Measurements from ENCODE around the gene CHKB. TPM values are rescaled to one million over a fixed set of nuclear protein-coding genes. Genes with fewer than 3 reads are reported as not detected.
A peak's percentile ranks its signal among the peaks of the same experiment; 100 is the strongest.
"Not testable (repeated sequence)": the region's sequence is repeated elsewhere in the genome, so short reads cannot be mapped to it uniquely, and the experiment has no call there.

The CHKB gene
- total RNA-seq, 8 experiments from 2014 or later: 19.0 to 71.7 (median 33.1) TPM

- H3K4me1 ChIP-seq (replicated peaks in 1 of 2); H3K27ac ChIP-seq; in situ Hi-C loops (cut with MboI; ENCODE audit: low pct_unique_long_range_greater_than_20kb in 2 of 9, low sequenced_read_pairs in 9 of 9, unreplicated experiment in 9 of 9); ATAC-seq (replicated peaks in 6 of 8); H3K4me3 ChIP-seq: not testable (repeated sequence)
- 43 to 100% methylated on average over 1 to 6 of the region's 39 CpGs; no CpG with 5 or more reads in 8 of the 10 experiments for WGBS, 10 experiments
These were observed 25.6 kb upstream of the CHKB start for GRCh38 chr22:50608058-50608840.

DNA sequence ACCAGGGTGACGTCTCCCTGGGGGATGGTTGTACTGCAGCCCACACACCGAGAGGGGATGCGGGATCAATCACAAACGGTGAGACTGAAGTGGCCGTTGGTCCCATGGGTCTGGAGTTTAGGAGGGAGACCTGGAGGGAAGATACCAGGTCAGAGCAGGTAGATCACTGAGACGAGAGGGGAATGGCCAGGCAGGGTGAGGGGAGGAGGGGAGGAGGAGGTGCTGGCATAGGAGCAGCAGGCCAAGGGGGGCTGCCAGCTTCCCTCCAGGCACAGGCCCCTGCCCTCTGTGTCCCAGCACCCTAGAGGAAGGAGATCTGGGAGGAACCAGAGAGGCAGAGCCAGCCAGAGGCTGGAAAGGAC, 25.0 kb upstream of the CHKB start:
- no peak for ATAC-seq (replicated peaks in 6 of 8)
- WGBS, 10 experiments: 0 to 89% (median 70%) methylated on average over 1 to 4 of the region's 6 CpGs; no CpG with 5 or more reads in 6 of the 10 experiments
- H3K27ac ChIP-seq: no peak overlapping the region

GRCh38 chr22:50606946-50607658, 24.5 kb upstream of the CHKB start:
- Histone ChIP-seq H3K27ac (no peak overlapping the region), H3K4me3 (no peak overlapping the region), H3K4me1 (replicated peaks in 1 of 2) (peaks cover 2 to 5% of the 10 kb centered on the region in 2 donors)
- in situ Hi-C loops (cut with MboI; ENCODE audit: low pct_unique_long_range_greater_than_20kb in 2 of 9, low sequenced_read_pairs in 9 of 9, unreplicated experiment in 9 of 9): no loop called here
- no peak for ATAC-seq (replicated peaks in 6 of 8)
- WGBS, 10 experiments: 33 to 92% (median 73%) methylated on average over 1 to 5 of the region's 18 CpGs; no CpG with 5 or more reads in 6 of the 10 experiments

More for the DNA sequence above, 25.0 kb upstream of the CHKB start:
- Histone ChIP-seq H3K4me3 (no peak overlapping the region), H3K4me1 (replicated peaks in 1 of 2) (no peaks in the 10 kb centered on the region)
- in situ Hi-C loops (cut with MboI; ENCODE audit: low pct_unique_long_range_greater_than_20kb in 2 of 9, low sequenced_read_pairs in 9 of 9, unreplicated experiment in 9 of 9): no loop called here

DNA sequence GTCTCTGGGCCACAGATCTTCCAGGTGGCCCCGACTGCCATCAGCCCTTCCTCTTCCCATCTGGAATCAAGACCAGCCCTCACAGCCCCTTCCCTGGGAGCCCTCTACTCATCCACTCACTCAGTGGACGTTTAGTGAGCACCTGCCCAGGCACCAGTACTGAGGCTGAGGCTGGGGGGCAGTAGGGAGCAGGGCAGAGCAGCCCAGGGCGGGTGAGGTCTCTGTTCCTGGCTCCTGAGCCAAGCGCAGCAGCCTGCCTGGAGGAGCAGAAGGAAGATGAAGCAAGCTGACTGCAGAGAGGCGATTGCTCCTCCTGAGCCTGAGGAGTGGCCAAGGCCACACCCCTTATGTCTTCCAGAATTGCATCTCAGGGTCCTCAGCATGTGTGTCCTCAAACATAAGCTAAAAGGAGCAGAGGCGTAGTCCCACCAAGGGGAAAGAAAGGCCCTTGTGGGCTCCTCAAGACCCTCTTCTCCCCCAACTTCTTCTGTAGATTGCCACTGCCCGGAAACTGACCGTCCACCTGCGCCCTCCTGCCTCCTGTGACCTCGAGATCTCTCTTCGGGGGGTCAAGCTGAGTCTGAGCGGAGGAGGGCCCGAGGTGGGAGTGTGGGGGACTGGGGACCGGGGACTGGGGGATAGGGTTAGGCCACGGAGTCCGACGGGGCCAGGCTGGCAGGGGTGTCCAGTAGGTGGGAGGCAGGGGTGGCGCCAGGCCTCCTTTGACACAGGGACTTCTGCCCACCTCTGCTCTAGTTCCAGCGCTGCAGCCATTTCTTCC, 23.7 kb upstream of the CHKB start:
- H3K4me1 ChIP-seq (replicated peaks in 1 of 2): peaks cover 9 to 10% of the 10 kb centered on the region in 2 donors
- in situ Hi-C loops (cut with MboI; ENCODE audit: low pct_unique_long_range_greater_than_20kb in 2 of 9, low sequenced_read_pairs in 9 of 9, unreplicated experiment in 9 of 9): no loop called here
- H3K27ac ChIP-seq: no peak overlapping the region
- WGBS, 10 experiments: 30 to 40% methylated on average over 1 to 2 of the region's 19 CpGs; no CpG with 5 or more reads in 8 of the 10 experiments
- no peak overlapping the region for H3K4me3 ChIP-seq
- ATAC-seq (replicated peaks in 6 of 8): peak in 2 of 8 experiments; percentile 33 to 65

DNA sequence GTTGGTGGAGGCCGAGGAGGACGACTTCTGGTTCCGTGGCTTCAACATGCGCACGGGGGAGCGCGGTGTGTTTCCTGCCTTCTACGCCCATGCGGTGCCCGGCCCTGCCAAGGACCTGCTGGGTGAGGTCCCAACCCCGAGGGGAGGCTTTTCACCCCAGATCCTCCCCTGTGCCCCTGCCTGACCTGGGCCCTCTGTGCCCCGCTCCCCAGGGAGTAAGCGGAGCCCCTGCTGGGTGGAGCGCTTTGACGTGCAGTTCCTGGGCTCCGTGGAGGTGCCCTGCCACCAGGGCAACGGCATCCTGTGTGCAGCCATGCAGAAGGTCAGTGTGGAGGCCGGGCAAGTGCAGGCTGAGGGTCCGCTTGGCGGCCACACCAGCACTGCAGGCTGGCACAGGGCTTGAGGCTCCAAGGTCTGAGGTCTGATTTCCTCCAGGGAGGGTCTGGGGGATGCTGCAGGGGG, 23.0 kb upstream of the CHKB start:
- no peak for ATAC-seq (replicated peaks in 6 of 8)
- no CpG with 5 or more reads among the region's 20 CpGs for WGBS, 10 experiments
- in situ Hi-C loops (cut with MboI; ENCODE audit: low pct_unique_long_range_greater_than_20kb in 2 of 9, low sequenced_read_pairs in 9 of 9, unreplicated experiment in 9 of 9): no loop called here
- peaks cover 9 to 10% of the 10 kb centered on the region in 2 donors for H3K4me1 ChIP-seq (replicated peaks in 1 of 2)
- H3K4me3 ChIP-seq: no peak overlapping the region
- no peak overlapping the region for H3K27ac ChIP-seq

DNA sequence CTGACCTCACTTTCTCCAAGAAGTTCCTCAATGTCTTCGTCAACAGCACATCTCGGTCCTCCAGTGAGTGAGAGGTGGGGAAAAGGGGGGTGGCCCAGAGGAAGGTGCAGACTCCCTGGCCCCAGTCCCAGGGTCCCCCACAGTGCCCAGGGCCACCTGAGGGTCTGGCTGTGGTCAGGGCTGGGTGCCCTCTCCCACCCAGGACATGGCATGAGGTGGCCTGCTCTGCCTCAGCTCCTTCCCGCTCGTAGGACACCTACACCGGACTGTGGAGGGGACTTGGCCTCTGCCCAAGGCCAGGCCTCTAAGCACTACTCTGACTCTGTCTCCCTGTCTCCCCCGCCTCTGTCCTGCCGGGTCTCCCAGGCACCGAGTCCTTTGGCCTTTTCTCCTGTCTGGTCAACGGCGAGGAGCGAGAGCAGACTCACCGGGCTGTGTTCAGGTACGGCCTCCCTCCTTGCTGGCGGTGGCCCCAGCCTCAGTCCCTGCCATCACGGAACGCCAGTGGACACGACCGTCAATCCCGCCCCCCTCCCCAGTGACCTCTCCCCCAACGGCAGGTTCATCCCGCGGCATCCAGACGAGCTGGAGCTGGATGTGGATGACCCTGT, 22.5 kb upstream of the CHKB start:
- H3K27ac ChIP-seq: no peak overlapping the region
- H3K4me3 ChIP-seq: no peak overlapping the region
- 80% methylated on average over 2 of the region's 23 CpGs; no CpG with 5 or more reads in 9 of the 10 experiments for WGBS, 10 experiments
- no peak for ATAC-seq (replicated peaks in 6 of 8)
- in situ Hi-C loops (cut with MboI; ENCODE audit: low pct_unique_long_range_greater_than_20kb in 2 of 9, low sequenced_read_pairs in 9 of 9, unreplicated experiment in 9 of 9): no loop called here
- peaks cover 9 to 10% of the 10 kb centered on the region in 2 donors for H3K4me1 ChIP-seq (replicated peaks in 1 of 2)

DNA sequence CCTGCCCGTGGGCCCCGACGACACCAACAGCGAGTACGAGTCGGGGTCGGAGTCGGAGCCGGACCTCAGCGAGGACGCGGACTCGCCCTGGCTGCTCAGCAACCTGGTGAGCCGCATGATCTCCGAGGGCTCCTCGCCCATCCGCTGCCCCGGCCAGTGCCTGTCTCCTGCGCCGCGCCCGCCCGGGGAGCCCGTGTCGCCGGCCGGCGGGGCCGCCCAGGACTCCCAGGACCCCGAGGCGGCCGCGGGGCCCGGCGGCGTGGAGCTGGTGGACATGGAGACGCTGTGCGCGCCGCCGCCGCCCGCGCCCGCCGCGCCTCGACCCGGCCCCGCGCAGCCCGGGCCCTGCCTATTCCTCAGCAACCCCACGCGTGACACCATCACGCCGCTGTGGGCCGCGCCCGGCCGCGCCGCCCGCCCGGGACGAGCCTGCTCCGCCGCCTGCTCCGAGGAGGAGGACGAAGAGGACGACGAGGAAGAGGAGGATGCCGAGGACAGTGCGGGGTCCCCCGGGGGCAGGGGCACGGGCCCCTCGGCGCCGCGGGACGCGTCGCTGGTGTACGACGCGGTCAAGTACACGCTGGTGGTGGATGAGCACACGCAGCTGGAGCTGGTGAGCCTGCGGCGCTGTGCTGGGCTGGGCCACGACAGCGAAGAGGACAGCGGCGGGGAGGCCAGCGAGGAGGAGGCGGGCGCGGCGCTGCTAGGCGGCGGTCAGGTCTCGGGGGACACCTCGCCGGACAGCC, 21.8 kb upstream of the CHKB start:
- ATAC-seq (replicated peaks in 6 of 8): no peak

DNA sequence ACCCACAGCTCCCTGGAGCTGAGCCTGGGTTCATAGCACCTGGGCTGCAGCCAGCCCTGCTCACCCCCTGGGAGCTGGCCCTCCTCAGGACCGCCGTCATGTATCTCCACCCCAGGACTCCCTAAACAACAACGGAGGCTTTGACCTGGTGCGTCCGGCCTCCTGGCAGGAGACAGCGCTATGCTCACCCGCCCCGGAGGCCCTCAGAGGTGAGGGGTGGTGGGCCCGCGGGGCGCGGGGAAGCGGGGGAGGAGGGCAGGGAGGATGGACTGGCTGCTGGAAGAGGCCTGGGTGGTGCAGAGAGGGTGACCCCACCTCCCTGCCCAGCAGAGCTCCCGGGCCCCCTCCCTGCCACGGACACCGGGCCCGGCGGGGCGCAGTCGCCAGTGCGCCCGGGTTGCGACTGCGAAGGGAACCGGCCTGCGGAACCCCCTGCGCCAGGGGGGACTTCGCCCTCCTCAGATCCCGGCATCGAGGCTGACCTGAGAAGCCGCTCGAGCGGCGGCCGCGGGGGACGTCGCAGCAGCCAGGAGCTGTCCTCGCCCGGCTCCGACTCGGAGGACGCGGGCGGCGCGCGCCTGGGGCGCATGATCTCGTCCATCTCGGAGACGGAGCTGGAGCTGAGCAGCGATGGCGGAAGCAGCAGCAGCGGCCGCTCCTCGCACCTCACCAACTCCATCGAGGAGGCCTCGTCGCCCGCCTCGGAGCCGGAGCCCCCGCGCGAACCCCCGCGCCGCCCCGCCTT, 21.0 kb upstream of the CHKB start:
- WGBS, 10 experiments: 70% methylated on average over 12 to 14 of the region's 70 CpGs; no CpG with 5 or more reads in 8 of the 10 experiments
- no peak for ATAC-seq (replicated peaks in 6 of 8)
- no peak overlapping the region for H3K4me3 ChIP-seq
- H3K4me1 ChIP-seq (replicated peaks in 1 of 2): peaks cover 10 to 13% of the 10 kb centered on the region in 2 donors
- in situ Hi-C loops (cut with MboI; ENCODE audit: low pct_unique_long_range_greater_than_20kb in 2 of 9, low sequenced_read_pairs in 9 of 9, unreplicated experiment in 9 of 9): no loop called here
- H3K27ac ChIP-seq: no peak overlapping the region

More for the DNA sequence above, 21.8 kb upstream of the CHKB start:
- 7 to 90% (median 72%) methylated on average over 2 to 12 of the region's 103 CpGs; no CpG with 5 or more reads in 6 of the 10 experiments for WGBS, 10 experiments
- in situ Hi-C loops (cut with MboI; ENCODE audit: low pct_unique_long_range_greater_than_20kb in 2 of 9, low sequenced_read_pairs in 9 of 9, unreplicated experiment in 9 of 9): no loop called here
- Histone ChIP-seq H3K4me1 (replicated peaks in 1 of 2) (peaks cover 10 to 12% of the 10 kb centered on the region in 2 donors), H3K27ac (no peak overlapping the region), H3K4me3 (no peak overlapping the region)

DNA sequence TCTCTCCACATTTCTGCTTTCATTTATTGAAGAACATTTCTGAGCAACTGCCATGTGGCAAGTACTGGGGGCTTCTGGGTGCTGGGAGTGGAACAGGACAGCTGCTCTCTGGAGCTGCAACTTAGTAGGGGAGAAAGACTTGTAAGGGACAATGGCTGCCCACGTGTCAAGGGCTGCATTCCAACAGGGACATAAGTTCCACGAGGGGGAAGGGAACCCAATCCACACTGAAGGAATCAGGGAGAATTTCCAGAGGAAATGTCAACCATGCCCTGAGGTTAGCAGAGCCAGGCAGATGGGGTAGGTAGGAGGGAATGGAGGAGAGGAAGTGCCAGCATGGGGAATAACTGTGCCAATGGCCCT, 19.7 kb upstream of the CHKB start:
- WGBS, 10 experiments: 11 to 39% (median 26%) methylated on average over 2 of the region's 2 CpGs; no CpG with 5 or more reads in 6 of the 10 experiments
- no peak for ATAC-seq (replicated peaks in 6 of 8)
- in situ Hi-C loops (cut with MboI; ENCODE audit: low pct_unique_long_range_greater_than_20kb in 2 of 9, low sequenced_read_pairs in 9 of 9, unreplicated experiment in 9 of 9): no loop called here

DNA sequence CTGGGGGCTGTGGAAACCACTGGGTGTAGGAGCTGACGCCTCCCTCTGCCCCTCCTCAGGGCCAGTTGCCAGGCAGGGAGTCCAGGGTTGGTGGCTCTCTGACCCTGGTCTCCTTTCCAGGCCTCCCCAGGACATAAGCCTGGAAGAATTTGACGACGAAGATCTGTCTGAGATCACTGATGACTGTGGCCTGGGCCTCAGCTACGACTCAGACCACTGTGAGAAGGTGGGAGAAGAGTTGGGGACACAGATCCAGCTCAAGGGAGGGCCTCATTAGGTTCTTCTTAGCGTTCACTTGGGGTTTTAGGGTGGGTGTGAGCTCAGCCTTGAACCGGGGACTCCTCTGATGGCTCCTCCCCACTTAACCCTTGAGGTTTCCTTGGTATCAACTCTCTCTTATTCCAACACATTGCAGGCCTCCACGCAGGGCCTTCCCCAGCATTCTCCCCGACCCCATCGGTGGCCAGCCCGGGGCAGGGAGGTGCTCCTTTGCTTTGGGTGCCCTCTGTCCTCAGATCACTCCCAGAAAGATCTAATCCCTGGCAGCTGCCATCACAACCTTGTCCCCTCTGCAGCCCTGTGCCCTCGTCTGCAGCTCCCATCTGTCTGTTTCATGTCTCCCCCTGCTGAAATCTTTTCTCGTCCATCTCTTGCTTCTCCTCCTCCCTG, 19.2 kb upstream of the CHKB start:
- Histone ChIP-seq H3K27ac (peak overlapping the region; percentile 89 to 90), H3K4me3 (peak overlapping the region; percentile 59 to 79 (median 63)), H3K4me1 (replicated peaks in 1 of 2) (peaks cover 10 to 13% of the 10 kb centered on the region in 2 donors)
- 32 to 60% (median 46%) methylated on average over 1 to 7 of the region's 12 CpGs; no CpG with 5 or more reads in 3 of the 10 experiments for WGBS, 10 experiments
- in situ Hi-C loops (cut with MboI; ENCODE audit: low pct_unique_long_range_greater_than_20kb in 2 of 9, low sequenced_read_pairs in 9 of 9, unreplicated experiment in 9 of 9): no loop called here
- ATAC-seq (replicated peaks in 6 of 8): peak in 2 of 8 experiments; percentile 19 to 34

More for the DNA sequence above, 19.7 kb upstream of the CHKB start:
- H3K4me1 ChIP-seq (replicated peaks in 1 of 2): peaks cover 10 to 13% of the 10 kb centered on the region in 2 donors
- H3K27ac ChIP-seq: no peak overlapping the region
- H3K4me3 ChIP-seq: peak overlapping the region in 2 of 5 donors; percentile 60 to 79
